ENCODE measurements around the gene WIZ.

DNA sequence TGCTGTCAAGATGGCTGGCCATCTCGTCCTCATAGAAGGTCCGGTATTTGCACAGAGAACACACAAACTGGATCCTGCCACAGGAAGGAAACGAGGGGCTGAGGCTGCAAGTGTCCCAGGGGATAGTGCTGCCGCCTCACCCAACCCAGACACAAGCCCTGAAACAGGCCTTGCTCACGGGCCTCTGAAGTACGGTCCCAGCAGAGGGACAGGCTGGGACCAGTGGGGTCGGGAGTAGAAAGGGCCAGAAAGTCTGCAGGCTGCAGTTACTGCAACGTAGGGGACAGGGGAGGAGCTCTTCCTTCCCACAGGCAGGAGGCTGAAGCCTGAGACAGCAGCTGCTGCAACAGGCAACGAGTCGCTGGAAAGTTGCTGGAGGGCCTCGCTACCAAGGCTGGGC is 52.0 kb downstream of the WIZ start:
- TF ChIP-seq, protein P1, sequence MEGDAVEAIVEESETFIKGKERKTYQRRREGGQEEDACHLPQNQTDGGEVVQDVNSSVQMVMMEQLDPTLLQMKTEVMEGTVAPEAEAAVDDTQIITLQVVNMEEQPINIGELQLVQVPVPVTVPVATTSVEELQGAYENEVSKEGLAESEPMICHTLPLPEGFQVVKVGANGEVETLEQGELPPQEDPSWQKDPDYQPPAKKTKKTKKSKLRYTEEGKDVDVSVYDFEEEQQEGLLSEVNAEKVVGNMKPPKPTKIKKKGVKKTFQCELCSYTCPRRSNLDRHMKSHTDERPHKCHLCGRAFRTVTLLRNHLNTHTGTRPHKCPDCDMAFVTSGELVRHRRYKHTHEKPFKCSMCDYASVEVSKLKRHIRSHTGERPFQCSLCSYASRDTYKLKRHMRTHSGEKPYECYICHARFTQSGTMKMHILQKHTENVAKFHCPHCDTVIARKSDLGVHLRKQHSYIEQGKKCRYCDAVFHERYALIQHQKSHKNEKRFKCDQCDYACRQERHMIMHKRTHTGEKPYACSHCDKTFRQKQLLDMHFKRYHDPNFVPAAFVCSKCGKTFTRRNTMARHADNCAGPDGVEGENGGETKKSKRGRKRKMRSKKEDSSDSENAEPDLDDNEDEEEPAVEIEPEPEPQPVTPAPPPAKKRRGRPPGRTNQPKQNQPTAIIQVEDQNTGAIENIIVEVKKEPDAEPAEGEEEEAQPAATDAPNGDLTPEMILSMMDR (conservative IDR thresholded peaks at IDR 0.05; ENCODE audit: low read depth, low read length): no peak
- no peak for TF ChIP-seq EZH2 (IDR thresholded peaks at IDR 0.05; ENCODE audit: borderline replicate concordance, low read depth, low read length, poor library complexity, severe bottlenecking)
